ENCODE measurements around the gene GPX7.

Gene GPX7

GRCh38 chr1:52552505-52553361 is 49.4 kb upstream of the GPX7 start, which contains the start of gene TUT4 (continued):
- no peak for TF ChIP-seq ZNF623 (tag by site-specific recombination; IDR thresholded peaks at IDR 0.05)
- no peak for TF ChIP-seq ZNF768 (tag by site-specific recombination; IDR thresholded peaks at IDR 0.05)
- no peak for TF ChIP-seq ZNF248 (tag by site-specific recombination; IDR thresholded peaks at IDR 0.05)
- TF ChIP-seq FEZF1 (tag by site-specific recombination; IDR thresholded peaks at IDR 0.05) = no peak
- TF ChIP-seq TCF7L2 (IDR thresholded peaks at IDR 0.05; ENCODE audit: borderline replicate concordance, low read depth, low read length) = no peak
- TF ChIP-seq GFI1B (tag by site-specific recombination; IDR thresholded peaks at IDR 0.05) = no peak
- TF ChIP-seq ZNF423 (tag by site-specific recombination; IDR thresholded peaks at IDR 0.05) = peak; percentile 83
- no peak for TF ChIP-seq ZNF266 (tag by site-specific recombination; IDR thresholded peaks at IDR 0.05; ENCODE audit: low read depth)
- TF ChIP-seq ZNF292 (tag by site-specific recombination; IDR thresholded peaks at IDR 0.05; ENCODE audit: borderline replicate concordance, low read depth) = no peak
- TF ChIP-seq ZBTB6 (tag by site-specific recombination; IDR thresholded peaks at IDR 0.05) = no peak
- TF ChIP-seq ZFP3 (tag by site-specific recombination; IDR thresholded peaks at IDR 0.05; ENCODE audit: low read depth) = no peak
- no peak for TF ChIP-seq SALL2 (tag by site-specific recombination; IDR thresholded peaks at IDR 0.05; ENCODE audit: borderline replicate concordance)
- no peak for TF ChIP-seq ZNF521 (tag by site-specific recombination; IDR thresholded peaks at IDR 0.05)
- TF ChIP-seq KLF8 (tag by site-specific recombination; IDR thresholded peaks at IDR 0.05) = peak; percentile 58; the same call in 1 of the 2 replicates
- no peak for TF ChIP-seq ZNF518A (tag by site-specific recombination; conservative IDR thresholded peaks at IDR 0.05; ENCODE audit: low read depth)
- TF ChIP-seq ZNF184 (tag by site-specific recombination; IDR thresholded peaks at IDR 0.05) = no peak
- TF ChIP-seq PRDM6 (tag by site-specific recombination; IDR thresholded peaks at IDR 0.05) = no peak
- TF ChIP-seq ZNF660 (tag by site-specific recombination; IDR thresholded peaks at IDR 0.05) = peak; percentile 37; the same call in 1 of the 2 replicates
- no peak for TF ChIP-seq PRDM4 (tag by site-specific recombination; IDR thresholded peaks at IDR 0.05)
- no peak for TF ChIP-seq ZNF707 (tag by site-specific recombination; IDR thresholded peaks at IDR 0.05)
- TF ChIP-seq ZNF701 (tag by site-specific recombination; IDR thresholded peaks at IDR 0.05) = no peak
- peak; percentile 98 for TF ChIP-seq ZBTB26 (tag by site-specific recombination; optimal IDR thresholded peaks at IDR 0.05)
- TF ChIP-seq ZNF112 (tag by site-specific recombination; IDR thresholded peaks at IDR 0.05) = no peak
- TF ChIP-seq HOXD13 (CRISPR knock-in tag; IDR thresholded peaks at IDR 0.05; ENCODE audit: borderline replicate concordance) = no peak
- 0 out of 2 replicates have a peak, but pooled peaks have one; percentile 33 for TF ChIP-seq ZNF10 (tag by site-specific recombination; IDR thresholded peaks at IDR 0.05)
- no peak for TF ChIP-seq ZNF621 (tag by site-specific recombination; IDR thresholded peaks at IDR 0.05)
- TF ChIP-seq ZNF302 (tag by site-specific recombination; IDR thresholded peaks at IDR 0.05; ENCODE audit: low read depth) = no peak
- no peak for TF ChIP-seq KLF1 (tag by site-specific recombination; IDR thresholded peaks at IDR 0.05)

All from HEK293 (cell line).